ENCODE results near the gene HIPK2.

GRCh38 chr7:139823959-139824521 lies 46.2 kb upstream of the HIPK2 start:
- TF ChIP-seq EP300 (IDR thresholded peaks at IDR 0.05), result no peak
- TF ChIP-seq CTCF (IDR thresholded peaks at IDR 0.05), result no peak
- TF ChIP-seq POLR2AphosphoS5 (IDR thresholded peaks at IDR 0.05), result no peak
